Stimulated activated CD4-positive, alpha-beta T cell treated with anti-CD3 and anti-CD28 coated beads, Interleukin-1b, Interleukin-23, amount 100 ng/mL, for 4 hours (primary cell): ENCODE results near the gene LSM7.
"Not testable (repeated sequence)": the region's sequence is repeated elsewhere in the genome, so short reads cannot be mapped to it uniquely, and the experiment has no call there.

Source experiments
- DNase-seq, 2 donors: peaks; one replicate each; pipeline ENCODE4 v3.0.0-alpha.2; 2020; ENCODE audit warnings: low read depth in 2 of 2

The LSM7 gene

DNA sequence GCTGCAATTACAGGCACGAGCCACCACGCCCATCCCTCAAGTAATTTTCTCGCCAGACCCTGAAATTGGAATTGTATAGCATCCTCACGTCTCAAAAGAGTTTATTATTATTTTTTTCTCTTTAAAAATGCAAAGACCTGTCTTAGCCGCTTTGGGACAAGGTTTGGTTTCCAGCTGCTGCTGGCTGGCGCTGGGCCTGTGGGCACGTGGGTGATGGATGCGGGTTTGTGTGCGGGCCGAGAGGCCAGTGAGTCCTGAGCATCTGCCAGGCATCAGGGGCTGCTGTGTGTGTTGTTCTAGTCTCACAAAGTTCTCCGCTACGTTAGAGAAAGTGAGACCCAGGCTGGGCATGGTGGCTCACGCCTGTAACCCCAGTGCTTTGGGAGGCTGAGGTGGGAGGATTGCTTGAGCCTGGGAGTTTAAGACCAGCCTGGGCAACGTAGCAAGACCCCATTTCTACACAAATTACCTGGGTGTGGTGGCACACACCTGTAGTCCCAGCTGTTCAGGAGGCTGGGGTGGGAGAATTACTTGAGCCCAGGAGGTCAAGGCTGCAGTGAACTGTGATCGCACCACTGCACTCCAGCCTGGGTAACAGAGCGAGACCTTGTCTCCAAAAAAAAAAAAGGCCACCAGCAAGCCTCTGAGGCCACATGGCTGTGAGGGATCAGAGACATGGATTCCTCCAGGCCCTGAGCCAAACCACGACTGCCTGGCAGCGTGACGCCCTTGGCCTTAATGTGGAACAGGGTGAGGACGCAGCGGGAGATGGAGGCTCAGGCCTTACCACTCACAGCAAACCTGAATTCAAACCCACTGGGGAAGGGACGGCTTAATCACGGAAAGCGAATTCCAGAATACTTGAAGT lies 27.0 kb upstream of the LSM7 start:
- no peak for DNase-seq

DNA sequence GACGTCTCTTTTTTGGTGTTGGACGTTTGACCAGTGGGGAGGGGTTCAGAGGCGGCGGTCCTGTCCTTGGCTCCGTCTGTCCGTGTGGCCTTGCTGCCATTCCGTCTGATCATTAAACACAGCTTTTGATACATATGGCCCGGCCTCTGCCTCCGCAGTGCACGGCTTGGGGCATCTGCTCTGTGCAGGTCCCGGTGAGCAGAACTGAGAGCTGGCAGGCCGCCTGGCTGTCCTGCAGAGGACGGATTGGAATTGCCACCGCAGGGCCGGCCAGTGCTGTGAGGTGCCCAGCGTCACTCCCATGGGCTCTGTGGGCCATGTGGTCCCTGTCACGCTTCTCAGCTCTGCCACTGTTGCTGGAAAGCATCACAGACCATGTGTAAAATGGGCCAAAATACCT lies 26.3 kb upstream of the LSM7 start:
- DNase-seq: no peak

DNA sequence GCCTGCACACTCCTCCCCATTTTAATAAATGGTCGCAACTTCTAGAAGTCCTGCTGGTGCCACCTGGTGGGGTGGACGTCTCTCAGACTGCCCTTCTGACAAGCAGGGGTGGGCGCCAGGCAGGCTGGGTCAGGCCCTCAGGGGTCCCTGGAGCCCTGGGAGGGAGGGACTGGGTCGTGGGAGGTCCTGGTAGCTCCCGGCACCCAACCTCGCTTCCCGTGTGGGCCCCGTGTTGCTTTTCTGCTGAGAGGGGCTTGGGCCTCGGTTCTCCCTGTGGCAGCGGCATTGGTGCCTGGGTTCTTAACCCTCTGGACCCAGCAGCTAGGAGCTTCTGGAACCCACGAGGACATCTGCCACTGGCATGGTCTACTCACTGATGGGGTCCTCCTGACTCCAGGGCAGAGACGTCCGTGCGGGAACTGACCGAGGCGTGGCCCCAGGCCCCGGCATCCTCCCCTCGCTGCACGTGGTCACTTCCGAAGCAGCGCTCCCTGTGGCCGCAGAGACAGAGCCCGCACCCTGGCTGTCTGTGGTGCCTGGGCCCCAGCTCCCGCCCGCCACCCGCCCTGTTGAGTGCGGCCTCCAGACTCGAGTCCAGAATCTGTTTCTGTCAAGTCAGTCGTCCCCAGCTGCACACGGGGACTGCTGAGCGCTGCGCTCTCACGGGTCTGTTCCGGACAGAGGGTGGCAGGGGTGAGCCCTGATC lies 25.7 kb upstream of the LSM7 start:
- no peak for DNase-seq

DNA sequence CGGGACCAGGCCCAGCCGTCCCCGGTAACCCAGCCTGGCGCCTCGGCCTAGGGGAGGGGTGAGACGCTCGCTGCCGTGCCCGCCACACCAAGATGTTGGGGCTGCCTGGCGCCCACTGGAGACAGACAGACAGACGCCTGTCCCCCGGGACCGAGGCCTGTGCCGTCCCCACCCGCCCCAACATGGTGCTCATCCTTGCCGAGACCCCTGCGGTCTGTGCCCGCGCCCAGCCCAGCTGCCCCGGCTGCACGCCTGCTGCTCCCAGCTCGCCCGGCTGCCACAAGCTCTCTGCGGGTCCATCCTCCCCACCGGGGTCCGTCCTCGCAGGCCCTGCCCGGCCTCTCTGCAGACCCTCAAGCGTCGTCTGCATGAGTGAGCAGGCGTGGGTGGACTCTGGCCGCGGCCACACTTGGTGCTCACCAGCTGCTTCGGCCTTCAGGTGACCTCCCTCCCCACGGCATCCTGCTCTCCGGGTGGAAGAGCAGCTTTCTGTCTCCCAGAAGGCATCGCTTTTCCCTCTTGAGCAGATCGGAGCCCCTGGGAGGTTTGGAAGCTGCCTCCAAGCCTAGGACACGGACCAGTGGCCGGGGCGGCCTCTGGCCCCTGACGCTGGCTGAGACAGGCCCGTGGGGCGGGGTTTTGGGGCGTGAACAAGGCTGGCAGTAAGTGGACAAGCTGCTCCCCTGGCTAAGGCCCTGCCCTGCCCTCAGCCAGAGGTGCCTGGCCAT lies 24.9 kb upstream of the LSM7 start:
- no peak for DNase-seq

DNA sequence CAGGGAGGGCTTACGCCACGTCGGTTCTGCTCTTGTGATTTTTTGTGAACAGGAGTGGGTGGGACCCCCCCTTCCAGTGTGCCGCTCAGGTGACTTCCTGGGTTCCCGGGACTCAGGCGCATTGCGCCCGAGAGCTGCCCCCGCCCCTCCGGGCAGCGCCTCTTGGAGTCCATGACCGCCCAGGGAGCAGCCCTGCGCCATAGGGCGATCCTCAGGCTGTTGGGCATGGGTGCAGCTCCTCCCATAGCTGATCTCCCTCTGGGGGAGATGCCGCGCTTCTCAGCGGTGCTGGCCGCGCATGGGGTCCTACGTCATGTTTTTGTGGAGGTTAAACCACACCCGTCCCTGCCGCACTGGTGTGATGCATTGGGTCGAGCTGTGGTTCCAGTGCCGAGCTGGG lies 23.7 kb upstream of the LSM7 start:
- DNase-seq: no peak

DNA sequence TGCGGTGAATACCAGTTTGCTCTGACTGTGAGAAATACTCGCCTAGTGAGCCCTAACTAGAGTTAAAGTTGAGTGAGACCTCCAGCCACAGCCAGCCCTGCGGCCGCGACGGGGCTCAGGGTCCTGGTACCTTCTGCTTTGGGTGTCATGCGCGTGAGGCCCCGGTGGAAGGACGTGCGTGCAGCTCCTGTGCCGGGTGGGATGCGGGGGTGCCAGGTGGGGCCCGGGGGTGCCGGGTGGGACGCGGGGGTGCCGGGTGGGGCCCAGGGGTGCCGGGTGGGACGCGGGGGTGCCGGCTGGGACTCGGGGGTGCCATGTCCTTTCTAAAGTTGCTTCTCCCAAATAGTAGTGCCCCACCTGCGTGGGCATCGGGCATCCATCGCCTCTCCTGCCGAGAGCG lies 23.2 kb upstream of the LSM7 start:
- DNase-seq: no peak

DNA sequence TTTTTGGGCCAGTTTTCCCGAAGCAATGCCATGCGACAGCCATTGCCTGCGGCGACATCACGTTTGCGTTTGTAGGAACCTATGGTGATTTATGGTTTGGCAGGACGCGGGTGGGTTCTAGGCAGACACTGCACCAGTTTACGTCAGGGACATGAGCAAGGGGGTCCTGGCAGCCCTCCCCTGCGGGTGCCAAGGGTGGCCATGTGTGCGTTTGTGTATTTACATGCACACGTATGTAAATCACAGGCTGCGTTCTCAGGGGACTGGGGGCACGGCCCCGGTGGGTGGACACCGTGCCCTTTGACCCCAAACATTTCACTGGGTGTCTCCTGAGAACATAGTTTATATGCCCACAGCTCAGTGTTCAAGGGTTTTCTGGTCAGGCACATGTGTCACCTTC lies 22.3 kb upstream of the LSM7 start:
- no peak for DNase-seq

DNA sequence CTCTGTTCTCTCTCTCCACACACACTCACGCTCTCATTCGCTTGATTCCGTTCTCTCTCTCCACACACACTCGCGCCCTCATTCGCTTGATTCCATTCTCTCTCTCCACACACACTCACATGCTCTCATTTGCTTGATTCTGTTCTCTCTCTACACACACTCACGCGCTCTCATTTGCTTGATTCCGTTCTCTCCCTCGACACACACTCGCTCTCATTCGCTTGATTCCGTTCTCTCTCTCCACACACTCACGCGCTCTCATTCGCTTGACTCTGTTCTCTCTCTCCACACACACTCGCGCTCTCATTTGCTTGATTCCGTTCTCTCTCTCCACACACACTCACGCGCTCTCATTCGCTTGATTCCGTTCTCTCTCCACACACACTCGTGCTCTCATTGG lies 21.4 kb upstream of the LSM7 start:
- DNase-seq: not testable (repeated sequence)

DNA sequence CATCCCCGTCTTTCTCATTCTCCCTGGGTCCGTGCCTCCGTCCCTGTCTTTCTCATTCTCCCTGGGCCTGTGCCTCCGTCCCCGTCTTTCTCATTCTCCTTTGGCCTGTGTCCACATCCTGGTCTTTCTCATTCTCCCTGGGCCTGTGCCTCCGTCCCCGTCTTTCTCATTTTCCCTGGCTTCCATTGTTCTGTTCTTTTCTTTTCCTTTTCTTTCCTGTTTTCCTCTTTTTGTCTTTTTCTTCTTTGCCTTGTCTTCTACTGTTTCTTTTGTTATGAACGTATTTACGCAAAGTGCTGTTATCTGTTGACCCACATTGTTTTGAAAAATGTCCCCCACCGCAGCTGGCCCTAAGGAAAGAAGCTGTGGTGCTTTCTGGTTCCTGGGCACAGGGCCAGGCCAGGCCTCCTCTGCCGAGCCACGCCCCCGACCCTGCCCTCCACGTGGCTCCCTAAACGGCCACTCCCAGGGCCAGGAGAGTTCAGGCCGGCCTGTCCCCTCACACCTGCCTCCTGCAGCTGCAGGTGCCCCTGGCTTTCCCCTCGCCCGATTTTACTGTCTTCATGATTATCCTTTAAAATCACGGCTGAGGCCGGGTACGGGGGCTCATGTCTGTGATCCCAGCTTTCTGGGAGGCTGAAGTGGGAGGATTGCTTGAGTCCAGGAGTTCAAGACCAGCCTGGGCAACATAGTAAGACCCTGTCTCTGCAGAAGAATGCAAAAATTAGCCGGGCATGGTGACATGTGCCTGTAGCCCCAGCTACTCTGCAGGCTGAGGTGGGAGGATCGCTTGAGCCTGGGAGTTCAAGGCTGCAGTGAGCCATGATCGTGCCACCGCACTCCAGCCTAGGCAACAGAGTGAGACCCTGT lies 17.6 kb upstream of the LSM7 start:
- no peak for DNase-seq

DNA sequence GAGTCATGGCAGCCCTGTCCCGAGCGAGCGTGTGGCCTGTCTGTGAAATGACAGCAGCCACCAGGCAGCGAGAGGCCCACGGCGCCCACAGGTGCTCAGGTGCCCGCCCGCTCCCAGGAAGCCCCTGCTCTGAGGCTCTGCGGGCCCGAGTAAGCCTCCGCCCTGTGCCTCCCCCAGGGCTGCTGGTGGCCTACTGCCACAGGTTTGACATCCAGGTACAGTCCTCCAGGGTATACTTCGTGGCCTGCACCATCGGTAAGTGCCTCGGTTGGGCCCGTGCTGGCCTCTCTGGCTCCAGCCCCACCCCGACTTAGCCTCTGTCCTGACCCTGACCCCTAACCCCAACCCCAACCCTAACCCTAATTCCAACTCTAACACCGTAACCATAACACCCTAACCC lies 16.7 kb upstream of the LSM7 start:
- DNase-seq: no peak

DNA sequence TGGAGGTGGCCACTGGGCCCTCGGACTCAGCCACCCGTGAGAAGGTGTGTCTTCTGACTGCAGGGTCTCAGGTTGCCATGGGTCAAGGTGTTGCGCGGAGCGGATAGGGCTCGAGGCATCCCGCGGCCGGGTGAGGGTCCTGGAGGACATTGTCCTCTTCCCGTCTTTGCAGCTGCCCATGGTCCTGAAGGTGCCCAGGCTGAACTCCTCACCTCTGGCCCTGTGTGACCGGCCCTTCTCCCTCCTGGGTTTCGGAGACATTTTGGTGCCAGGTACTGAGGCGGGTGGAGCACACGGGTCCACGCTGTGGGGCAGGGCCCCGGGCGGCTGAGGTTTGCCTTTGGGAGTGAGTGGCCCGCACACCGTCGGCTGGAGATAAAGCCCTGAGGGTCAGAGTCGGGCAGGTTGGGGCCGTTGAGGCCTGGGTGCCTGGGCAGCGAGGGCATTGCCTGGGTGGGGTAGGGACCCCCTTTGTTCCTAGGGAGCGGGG lies 16.0 kb upstream of the LSM7 start:
- no peak for DNase-seq

DNA sequence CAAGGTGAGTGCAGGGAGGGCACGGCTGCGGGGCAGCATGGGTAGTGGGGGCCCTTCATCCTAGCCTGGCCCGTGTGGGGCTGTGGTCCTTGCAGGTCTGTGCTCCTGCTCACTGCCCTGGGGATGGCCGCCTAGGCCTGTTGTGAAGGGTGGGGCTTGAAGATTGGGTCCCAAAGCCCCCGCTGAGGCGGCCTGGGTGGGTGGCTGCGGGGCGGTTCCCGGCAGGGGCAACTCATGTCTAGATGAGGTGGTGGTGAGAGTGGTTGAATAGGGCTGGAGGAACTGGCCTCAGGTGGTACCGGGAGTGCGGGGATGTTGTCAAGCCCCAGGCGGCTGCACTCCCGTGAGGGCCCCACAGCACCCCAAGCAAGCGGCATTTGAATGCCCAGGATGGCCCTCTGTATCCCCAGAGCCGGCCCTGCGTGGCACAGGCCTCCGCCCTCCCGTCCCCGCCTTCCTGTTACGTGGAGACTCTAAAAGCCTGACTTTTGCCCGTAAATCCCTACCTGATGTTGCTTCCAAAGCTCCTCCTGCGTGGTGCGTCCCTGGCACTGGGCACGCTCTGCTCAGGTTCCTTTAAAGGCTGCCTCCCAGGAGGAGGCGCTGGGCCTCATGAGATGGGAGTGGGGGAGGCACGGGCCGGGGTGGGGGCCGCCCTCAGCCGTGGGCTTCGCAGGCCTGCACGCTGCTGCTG lies 15.1 kb upstream of the LSM7 start:
- no peak for DNase-seq

DNA sequence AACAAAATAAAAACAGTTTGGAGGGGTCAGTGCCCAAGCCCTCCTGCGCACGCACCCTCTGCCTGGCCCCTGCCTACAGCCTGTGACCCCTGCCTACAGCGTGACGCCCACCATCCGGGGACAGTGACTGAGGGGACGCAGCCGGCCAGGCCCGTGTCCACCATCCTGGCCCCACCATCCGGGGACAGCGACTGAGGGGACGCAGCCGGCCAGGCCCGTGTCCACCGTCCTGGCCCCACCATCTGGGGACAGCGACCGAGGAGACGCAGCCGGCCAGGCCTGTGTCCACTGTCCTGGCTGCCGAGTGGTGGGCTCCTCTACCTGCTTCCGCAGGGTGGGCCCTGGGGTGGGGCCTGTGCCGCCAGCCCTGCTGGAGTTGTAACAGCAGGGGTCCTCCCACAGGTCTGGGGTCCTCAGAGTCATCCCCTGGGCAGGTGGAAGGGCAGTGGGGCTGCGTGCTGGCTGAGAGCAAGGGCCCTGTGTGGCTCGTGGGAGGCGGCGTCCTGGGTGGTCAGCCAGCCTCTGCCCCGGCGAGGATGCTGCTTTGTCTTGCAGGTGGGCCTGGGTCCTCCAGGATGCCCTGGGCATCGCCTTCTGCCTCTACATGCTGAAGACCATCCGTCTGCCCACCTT lies 14.4 kb upstream of the LSM7 start:
- no peak for DNase-seq

DNA sequence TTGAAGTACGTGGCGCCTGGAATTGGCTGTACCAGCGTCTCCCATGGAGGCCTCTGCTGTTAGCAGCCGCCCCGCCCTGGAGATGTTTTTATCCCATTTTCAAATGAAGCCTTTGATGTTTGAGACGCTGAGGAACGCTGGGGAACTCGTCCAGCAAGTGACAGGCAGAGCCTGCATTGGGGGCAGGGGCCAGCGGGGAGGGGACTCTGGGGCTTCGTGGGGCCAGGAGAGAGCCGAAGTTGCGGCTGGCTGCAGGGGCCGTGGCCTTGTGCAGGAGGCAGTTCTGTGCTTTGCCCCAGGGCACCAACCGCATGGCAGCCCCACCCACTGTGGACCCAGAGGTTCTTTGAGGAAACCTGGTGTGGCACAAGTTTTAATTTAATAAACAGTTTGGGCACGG lies 13.6 kb upstream of the LSM7 start:
- DNase-seq: no peak

DNA sequence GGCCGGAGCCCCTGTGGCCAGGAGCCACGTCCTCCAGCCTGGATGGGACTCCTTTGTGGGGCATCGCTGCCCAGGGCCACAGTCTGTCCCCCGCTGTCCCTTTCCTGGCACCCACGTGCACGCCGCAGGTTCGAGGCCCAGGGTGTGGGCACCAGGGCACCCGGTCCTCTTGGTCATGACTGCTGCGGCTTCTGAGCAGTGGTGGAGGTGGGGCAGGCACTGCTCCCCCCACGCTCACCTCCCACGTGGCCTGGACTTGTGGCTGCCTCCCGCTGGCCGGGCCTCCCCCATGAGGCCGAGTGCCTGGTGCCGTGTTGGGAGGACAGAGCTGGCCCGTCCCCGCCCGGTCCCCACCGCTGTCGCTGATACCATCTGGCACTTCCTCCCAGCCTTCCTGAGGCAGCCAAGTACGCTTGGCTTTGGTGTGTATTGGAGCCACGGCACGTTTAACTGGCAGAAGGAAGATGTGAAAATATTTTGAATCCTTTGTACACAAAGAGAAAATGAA lies 12.9 kb upstream of the LSM7 start:
- DNase-seq: no peak

DNA sequence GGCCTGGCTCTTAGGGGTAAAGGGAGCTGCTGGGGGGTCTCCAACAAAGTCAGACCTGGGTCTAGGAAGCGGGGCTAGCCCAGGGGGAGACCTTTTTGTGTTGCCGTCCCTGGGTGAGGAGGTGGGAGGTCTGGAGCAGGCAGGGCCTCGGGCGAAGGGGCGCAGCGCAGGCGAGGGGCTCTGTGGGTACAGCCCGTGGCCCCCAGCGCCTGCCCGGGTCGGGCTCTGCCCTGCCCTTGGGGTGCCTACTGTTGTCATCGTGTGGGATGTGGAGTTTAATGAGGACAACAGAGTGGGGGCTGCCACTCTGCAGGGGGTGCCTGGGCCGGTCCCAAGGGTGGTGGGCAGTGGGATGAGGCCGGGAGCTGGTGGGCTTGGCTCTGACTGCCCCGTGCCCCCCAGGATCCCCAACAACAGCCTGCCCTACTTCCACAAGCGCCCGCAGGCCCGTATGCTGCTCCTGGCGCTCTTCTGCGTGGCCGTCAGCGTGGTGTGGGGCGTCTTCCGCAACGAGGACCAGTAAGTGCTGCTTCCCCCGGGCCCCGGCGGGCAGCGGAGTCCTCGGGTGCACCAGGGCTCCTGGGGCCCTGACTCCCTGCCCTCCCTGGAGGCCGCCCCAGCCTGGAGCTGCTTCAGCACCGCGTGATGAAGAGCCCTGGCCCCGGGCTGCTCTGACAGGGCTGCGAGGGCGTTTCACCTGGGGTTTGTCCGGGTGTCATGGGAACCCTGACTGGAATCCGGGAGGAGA lies 12.3 kb upstream of the LSM7 start:
- no peak for DNase-seq

DNA sequence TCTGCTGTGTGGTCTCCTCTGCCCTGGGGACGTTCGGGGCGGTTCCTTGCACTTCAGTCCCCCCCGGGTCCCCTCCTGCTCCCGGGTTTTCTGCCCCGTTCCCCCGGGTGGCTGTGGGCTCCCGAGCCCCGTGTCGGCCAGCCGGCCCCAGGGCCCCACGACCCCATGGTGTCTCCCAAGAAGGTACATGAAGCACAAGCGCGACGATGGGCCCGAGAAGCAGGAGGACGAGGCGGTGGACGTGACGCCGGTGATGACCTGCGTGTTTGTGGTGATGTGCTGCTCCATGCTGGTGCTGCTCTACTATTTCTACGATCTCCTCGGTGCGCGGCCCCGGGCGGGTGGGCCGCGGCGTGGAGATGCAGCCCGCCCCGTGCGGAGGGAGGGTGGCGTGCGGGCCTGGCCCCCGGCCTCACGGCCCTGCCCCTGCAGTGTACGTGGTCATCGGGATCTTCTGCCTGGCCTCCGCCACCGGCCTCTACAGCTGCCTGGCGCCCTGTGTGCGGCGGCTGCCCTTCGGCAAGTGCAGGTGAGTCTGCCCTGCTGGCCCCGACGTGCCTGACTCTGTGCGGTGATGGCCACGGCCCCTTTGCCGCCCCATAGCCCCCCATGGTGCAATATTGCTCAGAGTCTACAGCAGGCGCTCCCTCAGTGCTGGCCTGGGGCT lies 11.4 kb upstream of the LSM7 start:
- no peak for DNase-seq

DNA sequence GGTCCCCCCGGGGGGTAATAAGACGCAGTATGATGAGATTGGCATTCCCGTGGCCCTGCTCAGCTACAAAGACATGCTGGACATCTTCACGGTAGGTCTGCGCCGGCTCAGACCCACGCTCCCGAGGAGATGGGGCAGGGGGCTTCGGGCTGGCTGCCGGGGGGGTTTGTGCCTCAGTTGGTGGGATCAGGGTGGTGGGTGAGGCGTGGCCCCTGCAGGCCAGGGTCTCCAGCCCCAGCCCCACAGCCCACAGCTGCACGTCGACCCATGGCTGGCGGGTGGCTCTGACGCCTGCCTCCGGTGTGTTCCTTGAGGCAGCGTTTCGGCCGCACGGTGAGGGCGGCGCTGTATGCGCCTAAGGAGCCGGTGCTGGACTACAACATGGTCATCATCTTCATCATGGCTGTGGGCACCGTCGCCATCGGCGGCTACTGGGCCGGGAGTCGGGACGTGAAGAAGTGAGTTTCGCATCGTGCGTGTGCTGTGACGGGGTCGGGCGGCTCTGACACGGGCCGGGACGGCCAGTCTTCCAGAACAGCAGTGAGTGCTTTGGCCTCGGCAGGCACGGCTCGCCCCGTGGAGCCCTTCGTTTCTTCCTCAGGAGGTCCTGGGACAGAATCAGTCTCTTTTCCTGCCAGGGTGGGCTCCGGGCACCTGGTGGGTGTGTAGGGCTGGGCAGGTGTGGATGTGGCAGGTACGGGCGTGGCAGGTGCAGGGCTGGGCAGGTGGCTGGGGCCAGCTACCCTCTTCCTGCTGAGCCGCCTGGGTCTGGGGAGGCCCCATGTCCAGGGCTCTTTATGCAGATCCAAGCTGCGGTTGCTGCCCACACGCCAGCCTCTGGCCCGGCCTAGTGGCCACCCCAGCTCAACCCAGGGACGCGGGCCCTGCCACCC lies 10.6 kb upstream of the LSM7 start:
- no peak for DNase-seq
